Type B pancreatic cell (in vitro differentiated cells): Measurements from ENCODE around the gene ADARB1. TPM values are rescaled to one million over a fixed set of nuclear protein-coding genes. Genes with fewer than 3 reads are reported as not detected.

ENCODE experiments used
- DNase-seq: peaks from one replicate; pipeline ENCODE4 v3.0.0; 2021; ENCODE audit warnings: mixed read lengths; ENCODE audit not compliant: unreplicated experiment; ENCODE audit errors: extremely low spot score
- H3K27ac Mint-ChIP-seq: 2 replicates; pipeline ENCODE4 v1.8.0; 2021; ENCODE audit warnings: mild to moderate bottlenecking, mixed read lengths
- H3K27me3 Mint-ChIP-seq: 2 replicates; pipeline ENCODE4 v1.8.0; 2021; ENCODE audit warnings: mixed read lengths
- H3K36me3 Mint-ChIP-seq: 2 replicates; pipeline ENCODE4 v1.8.0; 2021; ENCODE audit warnings: mixed read lengths
- H3K4me1 Mint-ChIP-seq: one replicate; pipeline ENCODE4 v1.8.0; 2021; ENCODE audit warnings: mixed read lengths; ENCODE audit not compliant: unreplicated experiment
- H3K4me3 Mint-ChIP-seq: 2 replicates; pipeline ENCODE4 v1.8.0; 2021; ENCODE audit warnings: mild to moderate bottlenecking, mixed read lengths
- H3K9me3 Mint-ChIP-seq: 2 replicates; pipeline ENCODE4 v1.8.0; 2021; ENCODE audit warnings: mixed read lengths
- total RNA-seq: library from RNA; stranded (reverse); gene quantifications from 2 replicates; pipeline ENCODE4 v1.2.1, GENCODE V29; 2021; ENCODE audit warnings: low replicate concordance
- TF ChIP-seq, protein P1 (sequence below): fragments of 200-600 bp; sonication (generic); conservative IDR thresholded peaks from 2 replicates; pipeline ENCODE4 v1.5.0; 2021; ENCODE audit warnings: antibody characterized with exemption, mild to moderate bottlenecking

Gene ADARB1
- total RNA-seq, 1 donor from 2014 or later: 20.7 TPM

DNA sequence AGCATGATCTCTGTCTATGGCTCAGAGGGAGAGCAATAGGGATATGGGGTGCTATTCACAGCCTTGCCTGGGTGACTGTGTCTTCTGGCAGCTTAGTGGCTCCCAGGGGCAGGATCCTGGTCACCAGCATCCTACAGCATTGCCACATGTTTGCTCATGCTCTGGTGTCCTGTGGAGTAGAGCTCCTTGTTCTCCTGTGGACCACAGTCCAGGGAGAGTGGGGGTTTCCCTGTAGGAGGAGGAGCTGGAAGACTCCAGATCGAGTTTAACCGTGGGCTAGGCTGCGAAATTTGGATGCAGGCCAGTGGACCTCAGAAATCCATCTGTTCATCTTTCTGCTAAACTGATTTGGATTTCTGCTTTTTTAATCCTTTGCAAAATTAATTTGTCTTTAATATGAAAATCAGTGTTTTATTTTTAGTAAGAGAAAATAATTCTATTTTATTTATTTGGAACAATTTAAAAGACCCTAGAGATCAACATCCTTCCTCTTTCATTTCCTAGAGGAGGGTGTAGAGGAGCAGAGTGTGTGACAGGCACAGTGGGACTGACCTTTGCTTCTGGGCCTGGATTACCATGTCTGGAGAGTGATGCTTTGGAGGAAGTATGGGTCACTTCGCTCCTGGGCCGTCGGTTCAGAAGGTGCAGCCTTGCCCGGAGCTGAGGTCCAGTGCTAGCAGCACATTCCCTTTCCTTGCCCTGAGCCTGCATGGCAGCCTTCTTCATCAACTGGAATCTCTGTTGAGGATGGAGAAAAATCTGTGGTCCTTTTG, 17.4 kb downstream of the ADARB1 start:
- H3K4me3 Mint-ChIP-seq: no peak overlapping the region
- TF ChIP-seq, protein P1, sequence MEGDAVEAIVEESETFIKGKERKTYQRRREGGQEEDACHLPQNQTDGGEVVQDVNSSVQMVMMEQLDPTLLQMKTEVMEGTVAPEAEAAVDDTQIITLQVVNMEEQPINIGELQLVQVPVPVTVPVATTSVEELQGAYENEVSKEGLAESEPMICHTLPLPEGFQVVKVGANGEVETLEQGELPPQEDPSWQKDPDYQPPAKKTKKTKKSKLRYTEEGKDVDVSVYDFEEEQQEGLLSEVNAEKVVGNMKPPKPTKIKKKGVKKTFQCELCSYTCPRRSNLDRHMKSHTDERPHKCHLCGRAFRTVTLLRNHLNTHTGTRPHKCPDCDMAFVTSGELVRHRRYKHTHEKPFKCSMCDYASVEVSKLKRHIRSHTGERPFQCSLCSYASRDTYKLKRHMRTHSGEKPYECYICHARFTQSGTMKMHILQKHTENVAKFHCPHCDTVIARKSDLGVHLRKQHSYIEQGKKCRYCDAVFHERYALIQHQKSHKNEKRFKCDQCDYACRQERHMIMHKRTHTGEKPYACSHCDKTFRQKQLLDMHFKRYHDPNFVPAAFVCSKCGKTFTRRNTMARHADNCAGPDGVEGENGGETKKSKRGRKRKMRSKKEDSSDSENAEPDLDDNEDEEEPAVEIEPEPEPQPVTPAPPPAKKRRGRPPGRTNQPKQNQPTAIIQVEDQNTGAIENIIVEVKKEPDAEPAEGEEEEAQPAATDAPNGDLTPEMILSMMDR: no peak
- no peaks in the 10 kb centered on the region for H3K9me3 Mint-ChIP-seq
- peaks cover 1% of the 10 kb centered on the region for H3K36me3 Mint-ChIP-seq
- peaks cover 13% of the 10 kb centered on the region for H3K4me1 Mint-ChIP-seq
- no peak for DNase-seq
- H3K27ac Mint-ChIP-seq: no peak overlapping the region
- H3K27me3 Mint-ChIP-seq: no peaks in the 10 kb centered on the region

DNA sequence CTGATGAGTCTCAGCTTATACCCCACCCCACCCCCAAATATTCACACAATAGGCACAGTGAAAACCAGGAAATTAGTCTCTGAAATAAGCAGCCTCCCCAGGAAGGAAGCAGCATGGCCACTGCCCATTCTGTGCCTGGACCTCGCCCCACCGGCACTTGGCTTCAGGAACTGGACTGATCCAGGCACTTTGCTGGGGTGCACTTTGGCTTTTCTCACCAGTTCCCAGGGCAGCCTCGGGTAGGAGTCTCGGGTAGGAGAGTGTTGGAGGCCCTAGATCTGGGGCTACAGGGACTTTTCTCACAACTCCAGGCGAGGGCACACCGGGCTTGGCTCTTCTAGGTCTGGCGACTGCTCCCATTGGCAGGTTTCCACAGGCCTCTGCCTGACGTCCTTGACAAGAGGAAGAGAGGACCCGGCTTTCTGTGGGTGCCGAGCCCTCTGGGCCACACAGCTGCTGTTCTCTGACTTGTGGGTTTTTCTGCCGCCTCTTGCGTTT, 18.7 kb downstream of the ADARB1 start:
- no peak overlapping the region for H3K4me3 Mint-ChIP-seq
- H3K36me3 Mint-ChIP-seq: no peaks in the 10 kb centered on the region
- no peak for DNase-seq
- TF ChIP-seq, protein P1: no peak
- H3K27ac Mint-ChIP-seq: no peak overlapping the region
- H3K27me3 Mint-ChIP-seq: no peaks in the 10 kb centered on the region
- peaks cover 6% of the 10 kb centered on the region for H3K4me1 Mint-ChIP-seq
- H3K9me3 Mint-ChIP-seq: no peaks in the 10 kb centered on the region

DNA sequence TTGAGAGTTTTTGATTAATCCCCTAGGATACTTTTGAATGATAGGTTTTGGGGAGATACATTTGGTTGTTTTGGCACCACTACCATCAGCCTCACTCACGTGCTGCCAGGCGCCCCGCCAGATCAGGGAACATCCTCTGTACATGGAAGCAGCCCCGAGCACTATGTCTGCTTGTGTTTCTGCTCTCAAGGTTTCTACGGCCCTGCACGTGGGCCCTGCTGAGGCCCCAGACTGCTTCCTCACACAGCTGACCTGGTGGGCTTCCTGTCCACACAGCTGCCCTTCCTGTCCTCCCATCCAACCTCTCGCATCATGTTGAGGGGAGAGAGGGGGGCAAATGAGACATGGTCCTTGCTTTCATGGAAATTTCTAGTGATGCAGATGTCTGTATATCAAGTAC, 20.0 kb downstream of the ADARB1 start:
- TF ChIP-seq, protein P1: no peak
- Mint-ChIP-seq H3K9me3 (no peaks in the 10 kb centered on the region), H3K36me3 (no peaks in the 10 kb centered on the region), H3K27me3 (no peaks in the 10 kb centered on the region), H3K4me1 (peaks cover 12% of the 10 kb centered on the region), H3K4me3 (no peak overlapping the region), H3K27ac (no peak overlapping the region)
- DNase-seq: no peak

DNA sequence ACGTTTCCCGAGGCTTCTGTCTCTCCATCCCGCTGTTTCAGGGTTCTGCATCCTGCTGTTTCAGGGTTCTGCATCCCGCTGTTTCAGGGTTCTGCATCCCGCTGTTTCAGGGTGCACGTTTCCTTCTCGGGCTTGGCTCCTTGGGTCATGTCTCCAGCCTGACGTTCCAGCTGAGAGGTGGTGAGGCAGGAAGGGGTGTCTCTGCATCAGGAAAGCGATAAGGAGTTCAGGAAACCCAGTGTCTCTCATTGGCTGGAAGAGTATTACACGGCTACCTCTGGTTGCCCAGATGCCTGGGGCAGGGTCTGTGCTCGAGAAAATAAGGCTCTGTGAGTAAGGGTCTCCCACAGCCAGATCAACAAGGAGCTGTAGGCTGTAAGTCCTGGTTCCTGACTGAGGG, 21.1 kb downstream of the ADARB1 start:
- Mint-ChIP-seq H3K9me3 (no peaks in the 10 kb centered on the region), H3K36me3 (no peaks in the 10 kb centered on the region), H3K4me3 (no peak overlapping the region), H3K27ac (no peak overlapping the region), H3K4me1 (peaks cover 12% of the 10 kb centered on the region), H3K27me3 (no peaks in the 10 kb centered on the region)
- no peak for DNase-seq
- TF ChIP-seq, protein P1: no peak

DNA sequence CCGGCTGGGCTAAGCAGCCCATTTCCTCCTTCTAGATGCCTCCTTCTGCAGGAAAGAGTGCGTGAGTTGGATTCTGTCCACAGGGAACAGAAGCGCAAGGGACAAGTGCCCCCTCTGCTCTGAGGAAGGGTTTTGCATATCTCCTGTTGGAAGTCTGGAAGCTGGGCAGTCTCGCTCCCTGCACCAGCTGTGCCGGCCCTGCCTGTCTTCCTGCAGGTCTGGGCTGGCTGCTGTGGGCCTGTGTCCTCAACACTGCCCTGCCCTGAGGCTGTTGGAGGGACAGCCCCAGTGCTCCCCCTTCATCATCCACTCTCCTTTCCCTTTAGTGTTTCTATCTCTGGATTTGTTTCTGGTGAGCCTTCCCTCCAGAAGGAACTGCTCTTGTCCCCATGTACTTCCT, 21.8 kb downstream of the ADARB1 start:
- peaks cover 10% of the 10 kb centered on the region for H3K4me1 Mint-ChIP-seq
- H3K36me3 Mint-ChIP-seq: no peaks in the 10 kb centered on the region
- no peak overlapping the region for H3K27ac Mint-ChIP-seq

More for the DNA sequence above, 21.8 kb downstream of the ADARB1 start:
- no peak overlapping the region for H3K4me3 Mint-ChIP-seq
- no peak for DNase-seq
- TF ChIP-seq, protein P1: no peak
- no peaks in the 10 kb centered on the region for H3K27me3 Mint-ChIP-seq
- no peaks in the 10 kb centered on the region for H3K9me3 Mint-ChIP-seq
